GM19372 (cell line): ENCODE results near the gene PRSS8.
"Not testable (repeated sequence)": the region's sequence is repeated elsewhere in the genome, so short reads cannot be mapped to it uniquely, and the experiment has no call there.

Source experiments
- ATAC-seq: cut with Tn5 transposase; IDR thresholded peaks from one replicate; pipeline ENCODE4 v1.9.1; 2021; ENCODE audit warnings: mild to moderate bottlenecking, low read depth, moderate library complexity; ENCODE audit not compliant: unreplicated experiment

Gene PRSS8

DNA sequence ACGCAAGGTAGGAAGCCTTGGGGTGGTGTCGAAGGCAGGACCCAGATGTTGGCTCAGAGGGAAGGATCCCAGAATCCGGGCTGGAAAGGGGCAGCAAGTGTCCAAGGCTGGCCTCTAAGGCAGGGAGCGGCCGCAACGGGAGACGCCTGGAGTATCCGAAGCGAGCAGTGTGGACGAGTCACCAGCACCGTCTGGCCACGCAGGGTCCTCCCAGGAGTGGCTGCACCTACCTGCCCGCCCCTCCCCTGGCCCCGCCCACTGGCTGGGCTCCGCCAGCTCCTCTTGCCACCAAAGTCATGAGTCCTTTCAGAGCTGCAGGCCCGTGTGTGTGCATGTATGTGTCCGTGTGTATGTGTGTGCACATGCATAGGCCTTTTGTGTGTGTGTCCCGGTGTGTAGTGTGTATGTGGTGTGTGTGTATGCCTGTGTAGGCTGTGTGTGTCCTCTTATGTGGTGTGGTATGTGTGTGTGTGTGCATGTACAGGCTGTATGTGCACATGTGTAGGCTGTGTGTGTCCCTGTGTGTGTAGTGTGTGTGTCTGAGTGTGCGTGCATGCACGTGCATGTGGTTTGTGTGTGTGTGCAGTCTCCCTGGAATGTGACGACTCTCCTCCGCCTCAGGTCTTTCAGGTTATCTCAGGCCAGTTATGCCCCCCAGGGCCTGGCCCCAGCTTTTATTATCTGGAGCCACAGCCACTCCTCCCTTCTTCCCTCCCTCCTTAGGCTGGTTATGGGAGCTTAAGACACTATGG, at the start of gene PRSS8:
Gene PRSS8, minus strand, starts transcription at position 193 of the 752 bp plus-strand sequence. CDS start 229 bp downstream, outside the sequence.
- ATAC-seq, result no peak

DNA sequence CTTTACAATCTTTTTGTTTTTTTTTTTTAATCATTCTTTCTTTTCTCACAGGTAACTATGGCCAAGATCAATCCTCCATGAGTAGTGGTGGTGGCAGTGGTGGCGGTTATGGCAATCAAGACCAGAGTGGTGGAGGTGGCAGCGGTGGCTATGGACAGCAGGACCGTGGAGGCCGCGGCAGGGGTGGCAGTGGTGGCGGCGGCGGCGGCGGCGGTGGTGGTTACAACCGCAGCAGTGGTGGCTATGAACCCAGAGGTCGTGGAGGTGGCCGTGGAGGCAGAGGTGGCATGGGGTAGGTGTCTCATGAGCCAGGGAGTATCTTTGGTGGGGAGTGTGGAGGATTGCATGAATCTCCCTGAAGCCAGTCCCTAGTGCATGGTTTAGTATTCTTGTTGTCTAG, 49.4 kb upstream of the PRSS8 start:
- ATAC-seq, result no peak

DNA sequence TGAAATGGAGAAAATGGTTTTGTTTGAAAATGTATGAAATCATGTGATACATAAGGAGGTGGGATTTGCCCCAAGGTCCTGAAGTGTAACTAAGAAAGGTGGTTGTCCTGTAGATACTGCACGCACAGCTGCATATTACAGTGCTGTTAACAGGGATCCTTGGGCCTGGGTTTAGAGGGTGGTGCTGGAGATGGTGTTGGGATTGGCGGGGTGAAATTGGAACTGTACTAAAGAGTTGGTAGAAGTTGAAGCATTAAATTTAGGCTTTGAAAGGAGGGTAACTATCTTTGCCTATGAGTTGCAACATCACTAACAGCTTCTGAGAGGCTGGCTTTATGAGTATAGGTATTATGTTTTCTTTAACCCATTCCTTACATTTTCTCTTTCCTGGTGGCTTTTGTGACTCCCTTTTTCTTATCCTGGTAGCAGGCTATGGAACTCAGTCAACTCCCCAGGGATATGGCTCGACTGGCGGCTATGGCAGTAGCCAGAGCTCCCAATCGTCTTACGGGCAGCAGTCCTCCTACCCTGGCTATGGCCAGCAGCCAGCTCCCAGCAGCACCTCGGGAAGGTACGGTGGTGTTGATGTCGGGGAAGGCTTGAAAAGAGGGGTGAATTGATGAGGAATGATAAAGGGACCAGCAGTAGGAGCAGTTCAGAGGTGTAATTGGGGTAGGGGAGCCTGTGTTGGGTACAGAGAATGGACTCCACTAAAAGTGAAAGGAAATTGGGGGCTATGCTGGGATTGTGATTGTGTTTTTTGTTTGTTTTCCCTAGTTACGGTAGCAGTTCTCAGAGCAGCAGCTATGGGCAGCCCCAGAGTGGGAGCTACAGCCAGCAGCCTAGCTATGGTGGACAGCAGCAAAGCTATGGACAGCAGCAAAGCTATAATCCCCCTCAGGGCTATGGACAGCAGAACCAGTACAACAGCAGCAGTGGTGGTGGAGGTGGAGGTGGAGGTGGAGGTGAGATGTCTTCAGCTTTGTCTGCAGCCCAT, 48.2 kb upstream of the PRSS8 start:
- no peak for ATAC-seq

DNA sequence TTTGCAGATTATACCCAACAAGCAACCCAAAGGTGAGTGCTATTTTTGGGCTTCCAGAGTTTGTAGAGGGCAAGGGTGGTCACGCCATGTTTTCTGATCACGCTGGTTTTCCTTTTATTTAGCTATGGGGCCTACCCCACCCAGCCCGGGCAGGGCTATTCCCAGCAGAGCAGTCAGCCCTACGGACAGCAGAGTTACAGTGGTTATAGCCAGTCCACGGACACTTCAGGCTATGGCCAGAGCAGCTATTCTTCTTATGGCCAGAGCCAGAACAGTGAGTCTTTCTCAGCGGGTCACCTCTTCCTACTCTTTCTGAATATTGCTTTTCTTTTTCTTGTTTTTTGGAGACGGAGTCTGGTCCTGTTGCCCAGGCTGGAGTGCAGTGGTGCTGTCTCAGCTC, 46.9 kb upstream of the PRSS8 start:
- no peak for ATAC-seq

DNA sequence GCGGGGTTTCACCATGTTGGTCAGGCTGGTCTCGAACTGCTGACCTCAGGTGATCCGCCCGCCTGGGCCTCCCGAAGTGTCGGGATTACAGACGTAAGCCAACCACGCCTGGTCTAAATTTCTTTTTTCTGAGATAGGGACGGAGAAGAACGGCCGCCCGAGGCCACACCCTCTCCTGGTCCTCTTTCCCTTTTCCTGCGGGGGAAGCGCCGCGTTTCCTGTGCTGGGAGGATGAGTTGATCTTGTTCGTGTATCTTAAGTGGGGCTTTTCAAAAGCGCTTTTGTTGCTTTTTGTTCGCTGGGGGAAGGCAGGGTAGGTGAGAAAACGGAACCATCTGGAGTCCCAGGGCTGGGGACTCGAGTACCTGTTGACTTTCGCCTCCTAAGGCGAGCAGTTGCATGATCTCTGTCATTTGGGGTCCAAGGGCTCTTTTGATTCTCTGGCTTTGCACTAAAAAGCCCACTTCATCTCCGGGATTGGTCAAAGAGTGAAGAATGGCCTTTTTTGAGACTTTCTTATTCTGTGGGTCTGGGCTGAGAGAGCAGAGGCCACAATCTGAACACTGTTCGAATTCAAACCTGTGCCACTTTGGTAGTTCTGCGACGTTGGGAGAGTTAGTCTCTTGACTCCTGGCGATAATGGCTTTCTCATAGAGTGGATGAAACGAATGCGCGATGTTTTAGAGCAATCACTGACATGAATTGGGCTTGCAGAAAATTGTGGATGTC, 45.7 kb upstream of the PRSS8 start:
- no peak for ATAC-seq

DNA sequence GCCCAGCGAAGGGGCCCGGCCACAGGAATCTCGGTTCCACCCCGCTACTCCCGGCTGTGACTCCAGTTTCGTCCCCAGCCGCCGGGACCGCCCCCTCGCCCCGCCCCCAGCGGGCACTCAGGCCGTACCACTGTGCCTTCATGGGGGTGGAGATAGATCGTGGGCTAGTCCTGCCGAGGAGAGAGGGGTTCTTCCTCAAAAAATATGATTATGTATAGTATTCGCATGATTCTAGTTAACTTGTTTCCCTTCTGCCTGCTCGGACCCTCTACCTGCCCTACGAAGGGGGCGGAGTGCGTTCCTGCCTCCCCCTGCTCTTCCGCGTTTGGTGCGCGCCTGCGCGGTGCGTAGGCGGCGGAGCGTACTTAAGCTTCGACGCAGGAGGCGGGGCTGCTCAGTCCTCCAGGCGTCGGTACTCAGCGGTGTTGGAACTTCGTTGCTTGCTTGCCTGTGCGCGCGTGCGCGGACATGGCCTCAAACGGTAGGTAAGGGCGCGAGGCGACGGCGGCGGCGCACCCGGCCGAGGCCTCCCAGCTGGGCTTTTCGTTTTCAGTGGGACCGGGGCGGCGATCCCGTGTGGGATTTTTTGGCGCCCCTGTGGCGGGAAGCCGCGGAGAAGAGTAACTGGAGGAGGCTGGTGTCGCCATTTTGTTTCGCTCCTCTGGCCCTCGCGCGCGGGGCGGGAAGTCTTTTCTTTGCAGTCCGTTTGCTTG, 44.4 kb upstream of the PRSS8 start, which contains the start of gene FUS:
Gene FUS, plus strand, starts transcription at position 393 of the 713 bp plus-strand sequence. Its CDS starts 76 bp downstream, at position 469.
- peak; percentile 49 for ATAC-seq

DNA sequence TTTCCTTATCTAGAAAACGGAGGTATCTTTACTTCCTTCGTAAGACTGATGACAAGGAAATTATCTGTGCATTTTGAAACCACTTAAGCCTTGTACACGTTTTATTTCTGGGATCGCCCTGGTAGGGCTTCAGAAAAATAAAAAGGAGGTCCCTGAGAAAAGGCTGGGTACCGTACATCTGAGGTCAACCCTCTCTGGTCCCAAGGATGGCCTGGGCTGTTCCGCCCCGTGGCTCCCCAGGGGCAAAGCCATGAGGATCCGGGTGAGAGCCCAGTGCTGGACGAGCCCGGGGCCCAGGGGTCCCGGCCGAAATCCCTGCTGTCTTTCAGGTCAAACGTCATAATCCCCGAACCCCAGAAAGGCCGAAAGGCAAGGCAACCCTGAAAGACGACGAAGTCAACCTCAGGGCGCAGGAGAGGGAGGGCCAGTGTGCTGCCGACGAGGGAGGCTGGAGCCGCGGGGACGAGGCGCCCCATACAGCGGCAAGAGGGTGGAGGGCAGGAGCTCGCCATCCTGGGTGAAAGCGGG, 43.8 kb upstream of the PRSS8 start:
- no peak for ATAC-seq

DNA sequence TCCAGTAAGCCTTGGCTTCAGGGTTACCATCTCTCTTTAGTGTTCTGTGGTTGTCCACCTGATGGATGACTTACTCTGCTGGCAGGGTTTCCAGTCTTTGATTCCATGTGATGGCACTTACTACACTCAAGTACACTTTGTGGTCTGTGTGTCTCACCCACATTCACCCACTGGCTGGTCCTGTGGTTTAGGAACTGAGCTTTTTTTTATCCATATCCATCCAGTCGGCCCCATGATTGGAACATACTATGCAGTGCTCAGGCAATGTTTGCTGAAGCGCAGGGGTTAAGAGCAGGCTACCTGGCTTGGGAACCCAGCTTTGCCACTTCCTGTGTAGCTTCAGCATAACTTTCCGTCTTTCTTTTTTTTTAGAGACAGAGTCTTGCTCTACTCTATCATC, 41.6 kb upstream of the PRSS8 start:
- no peak for ATAC-seq

DNA sequence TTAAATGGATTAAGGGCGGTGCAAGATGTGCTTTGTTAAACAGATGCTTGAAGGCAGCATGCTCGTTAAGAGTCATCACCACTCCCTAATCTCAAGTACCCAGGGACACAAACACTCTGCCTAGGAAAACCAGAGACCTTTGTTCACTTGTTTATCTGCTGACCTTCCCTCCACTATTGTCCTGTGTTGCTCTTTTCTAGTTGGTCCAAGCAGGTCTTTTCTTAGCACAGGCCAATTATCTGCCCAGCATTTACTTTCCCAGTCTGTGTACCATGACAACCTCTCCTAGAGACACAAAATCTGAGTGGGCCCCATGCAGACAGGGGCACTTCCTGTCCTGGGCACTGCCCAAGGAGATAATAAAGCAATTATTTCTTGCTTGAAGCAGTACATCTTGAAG, 34.5 kb upstream of the PRSS8 start:
- ATAC-seq, result not testable (repeated sequence)

DNA sequence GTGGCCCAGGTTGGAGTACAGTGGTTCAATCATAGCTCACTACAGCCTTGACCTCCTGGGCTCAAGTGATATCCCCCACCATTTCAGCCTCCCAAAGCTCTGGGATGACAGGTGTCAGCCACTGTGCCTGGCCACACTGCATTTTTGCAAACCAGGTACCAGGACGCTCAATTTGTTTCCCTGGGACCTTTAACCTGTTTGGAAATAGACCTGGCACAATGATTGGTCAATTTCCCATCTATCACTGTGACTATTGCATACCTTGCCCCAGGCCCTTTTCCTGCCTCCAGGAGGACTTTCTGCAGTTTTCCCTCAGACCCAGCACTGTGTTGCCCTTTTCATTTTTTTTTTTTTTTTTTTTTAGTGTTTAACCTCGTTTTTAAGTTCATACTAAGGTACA, 33.3 kb upstream of the PRSS8 start:
- ATAC-seq, result no peak

DNA sequence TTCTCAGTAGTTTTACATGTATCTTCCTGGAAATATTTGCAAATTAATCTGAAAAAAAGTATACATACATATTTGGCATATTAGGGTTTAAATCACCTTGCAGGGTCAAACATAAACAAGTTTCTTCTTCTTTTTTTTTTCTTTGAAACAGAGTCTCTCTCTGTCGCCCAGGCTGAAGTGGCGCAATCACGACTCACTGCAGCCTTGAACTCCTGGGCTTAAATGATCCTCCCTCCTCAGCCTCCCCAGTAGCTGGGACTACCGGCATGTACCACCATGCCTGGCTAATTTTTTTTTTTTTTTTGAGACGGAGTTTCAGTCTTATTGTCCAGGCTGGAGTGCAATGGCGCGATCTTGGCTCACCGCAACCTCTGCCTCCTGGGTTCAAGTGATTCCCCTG, 31.8 kb upstream of the PRSS8 start:
- no peak for ATAC-seq

DNA sequence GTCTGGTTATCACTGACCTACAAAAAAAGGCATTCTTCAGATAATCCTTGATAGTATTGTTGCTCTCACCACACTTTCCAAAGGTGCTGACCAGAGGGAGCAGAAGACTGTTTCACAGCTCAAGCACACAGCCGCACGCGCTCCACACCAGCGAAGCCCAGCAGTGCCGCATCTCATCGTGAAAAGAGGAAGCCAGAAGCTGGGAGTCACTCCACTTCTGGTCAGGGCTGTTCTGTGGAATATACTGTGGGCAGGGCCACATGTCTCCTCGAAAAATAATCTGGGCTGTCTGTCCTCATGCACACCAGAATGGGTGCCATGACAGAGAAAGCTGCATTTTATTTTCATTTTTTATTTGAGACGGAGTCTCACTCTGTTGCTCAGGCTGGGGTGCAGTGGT, 21.6 kb upstream of the PRSS8 start:
- ATAC-seq, result no peak

DNA sequence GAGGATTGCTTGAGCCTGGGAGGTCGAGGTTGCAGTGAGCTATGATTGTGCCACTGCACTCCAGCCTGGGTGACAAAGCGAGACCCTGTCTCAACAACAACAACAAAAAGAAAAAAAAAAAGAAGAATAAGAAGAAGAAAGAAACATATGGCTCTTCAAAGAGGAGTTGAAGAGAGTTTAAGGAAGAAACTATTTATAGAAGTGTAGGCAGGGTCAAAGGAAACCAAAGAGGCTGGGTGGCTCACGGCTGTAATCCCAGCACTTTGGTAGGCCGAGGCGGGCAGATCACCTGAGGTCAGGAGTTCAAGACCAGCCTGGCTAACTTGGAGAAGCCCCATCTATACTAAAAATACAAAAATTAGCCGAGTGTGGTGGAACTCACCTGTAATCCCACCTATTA, 15.4 kb upstream of the PRSS8 start:
- not testable (repeated sequence) for ATAC-seq

DNA sequence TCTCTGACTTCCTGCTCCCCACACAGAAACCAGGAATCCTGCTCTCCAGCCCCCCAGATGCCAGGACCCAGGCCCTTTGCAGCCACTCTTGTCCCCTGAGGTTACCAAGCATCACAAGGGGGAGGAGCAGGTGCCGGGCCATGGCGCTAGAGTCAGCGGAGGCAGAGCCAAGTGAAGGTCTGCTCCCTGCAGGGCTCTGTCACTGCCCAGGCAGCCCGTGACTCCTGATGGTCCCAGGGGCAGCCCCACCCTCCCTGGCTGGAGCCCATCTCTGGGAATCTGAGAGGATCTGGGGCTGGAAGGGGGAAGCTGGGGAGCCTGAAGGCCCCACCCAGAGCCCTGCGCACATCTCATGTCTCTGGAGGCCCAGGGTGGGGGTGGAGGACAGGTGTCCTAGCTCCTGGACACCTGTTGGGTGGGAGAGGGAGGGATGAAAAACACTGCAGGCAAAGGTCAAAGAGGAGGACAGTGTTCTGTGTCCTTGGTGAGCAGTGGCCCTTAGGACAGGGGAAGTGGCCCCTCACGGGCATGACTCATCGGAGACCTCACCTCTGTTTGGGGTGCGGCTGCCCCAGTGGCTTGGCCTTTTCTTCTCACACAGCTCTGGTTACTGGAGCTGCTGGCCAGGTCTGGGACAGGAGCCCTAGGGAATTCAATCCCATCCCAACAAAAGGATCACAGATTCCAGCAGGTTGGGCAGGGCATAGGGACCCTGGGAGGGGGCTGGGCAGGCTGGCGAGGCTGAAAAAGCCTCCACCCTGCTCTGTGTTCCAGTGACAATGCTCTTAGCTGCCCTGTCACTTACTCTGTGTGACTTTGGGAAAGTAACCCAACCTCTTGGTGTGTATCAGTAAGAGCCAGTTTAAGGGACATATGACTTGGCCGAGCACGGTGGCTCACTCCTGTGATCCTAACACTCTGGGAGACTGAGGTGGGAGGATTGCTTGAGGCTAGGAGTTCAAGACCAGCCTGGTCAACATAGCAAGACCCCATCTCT, 14.7 kb upstream of the PRSS8 start, which contains the start of gene PRSS36:
Gene PRSS36, minus strand, starts transcription at position 173 of the 997 bp plus-strand sequence. Its CDS starts 31 bp downstream, at position 142.
- no peak for ATAC-seq

DNA sequence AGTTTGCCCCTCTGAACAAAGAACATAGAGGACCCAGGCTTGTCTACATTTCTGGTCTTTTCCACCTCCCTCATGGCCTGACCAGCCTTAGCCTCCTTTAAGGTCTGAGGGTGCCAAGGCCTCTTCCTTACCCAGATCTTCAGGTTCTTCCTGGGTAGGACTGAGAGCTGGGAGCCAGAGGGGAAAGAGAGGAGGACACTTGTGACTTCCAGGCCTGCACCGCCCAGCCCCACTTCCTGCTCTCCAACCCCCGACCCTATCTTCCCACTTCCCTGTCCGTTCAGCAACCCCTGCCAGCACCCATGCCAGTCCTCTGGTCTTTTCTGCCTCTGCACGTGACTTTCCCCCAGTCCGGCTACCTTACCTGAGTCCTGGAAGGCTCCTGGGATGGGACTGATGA, 13.8 kb upstream of the PRSS8 start:
- ATAC-seq, result no peak

DNA sequence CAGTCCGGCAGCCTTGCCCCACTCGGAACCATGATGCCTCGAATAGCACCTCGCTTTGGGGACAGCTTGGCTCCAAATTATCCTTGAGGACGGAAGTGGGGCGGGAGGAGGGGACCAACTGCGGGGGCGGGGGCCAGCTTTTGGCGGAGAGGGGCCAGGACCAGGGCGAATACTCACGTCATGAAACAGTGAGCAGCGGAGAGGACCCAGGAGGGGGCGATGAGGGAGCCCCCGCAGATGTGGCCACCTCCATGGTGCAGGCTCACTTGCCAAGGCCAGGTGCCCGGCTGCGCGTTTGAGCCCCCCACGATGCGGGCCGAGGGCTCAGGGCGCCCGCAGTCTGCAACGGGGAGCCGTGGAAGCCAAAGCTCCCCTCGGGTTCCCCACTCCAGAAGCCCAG, 13.4 kb upstream of the PRSS8 start:
- no peak for ATAC-seq

DNA sequence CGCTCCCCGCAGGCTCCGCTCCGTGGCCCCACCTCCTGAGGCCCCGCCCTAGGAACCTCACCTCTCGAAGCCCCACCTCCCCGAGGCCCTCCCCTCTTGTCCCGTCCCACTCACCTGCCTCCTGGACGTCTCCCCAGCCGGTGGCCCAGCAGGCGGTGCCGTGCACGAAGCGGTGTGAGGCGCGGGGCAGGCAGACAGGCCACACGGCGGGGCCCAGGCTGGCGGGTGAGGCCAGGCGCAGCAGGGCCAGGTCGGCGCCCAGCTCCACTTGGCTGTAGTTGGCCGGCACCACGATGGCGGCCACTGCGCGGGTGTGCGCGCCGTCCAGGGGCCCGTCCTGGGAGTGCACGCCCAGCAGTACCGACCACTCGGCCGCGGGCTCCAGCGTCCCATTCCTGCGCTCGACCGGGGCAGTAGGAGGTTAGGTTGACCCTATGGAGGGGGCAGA, 12.8 kb upstream of the PRSS8 start:
- ATAC-seq, result no peak

DNA sequence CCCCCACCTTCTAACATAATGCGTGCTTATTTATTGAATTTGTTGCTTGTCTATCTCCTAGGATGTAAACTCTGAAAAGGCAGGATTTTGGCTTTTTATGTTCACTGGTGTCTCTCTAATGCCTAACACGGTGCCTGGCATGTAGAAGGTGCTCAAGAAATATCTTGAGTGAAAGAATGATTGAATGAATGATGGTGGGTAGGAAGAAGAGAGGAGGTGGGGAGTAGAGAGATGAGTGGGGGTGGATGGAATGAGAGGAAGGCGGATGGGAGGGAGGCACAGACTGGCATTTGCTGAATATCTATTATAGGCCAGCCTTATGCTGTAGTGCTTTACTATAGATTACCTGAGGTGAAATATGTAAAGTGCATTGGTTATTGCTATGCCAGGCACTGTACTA, 12.0 kb upstream of the PRSS8 start:
- no peak for ATAC-seq
